Inflammatory macrophage treated with lipopolysaccharide for 1 hour (primary cell): ENCODE measurements around the gene ZBTB38.

Experiments used
- DNase-seq, 2 donors: peaks; one replicate each; pipeline ENCODE4 v3.0.0-alpha.2; 2020 to 2022

Gene ZBTB38

DNA sequence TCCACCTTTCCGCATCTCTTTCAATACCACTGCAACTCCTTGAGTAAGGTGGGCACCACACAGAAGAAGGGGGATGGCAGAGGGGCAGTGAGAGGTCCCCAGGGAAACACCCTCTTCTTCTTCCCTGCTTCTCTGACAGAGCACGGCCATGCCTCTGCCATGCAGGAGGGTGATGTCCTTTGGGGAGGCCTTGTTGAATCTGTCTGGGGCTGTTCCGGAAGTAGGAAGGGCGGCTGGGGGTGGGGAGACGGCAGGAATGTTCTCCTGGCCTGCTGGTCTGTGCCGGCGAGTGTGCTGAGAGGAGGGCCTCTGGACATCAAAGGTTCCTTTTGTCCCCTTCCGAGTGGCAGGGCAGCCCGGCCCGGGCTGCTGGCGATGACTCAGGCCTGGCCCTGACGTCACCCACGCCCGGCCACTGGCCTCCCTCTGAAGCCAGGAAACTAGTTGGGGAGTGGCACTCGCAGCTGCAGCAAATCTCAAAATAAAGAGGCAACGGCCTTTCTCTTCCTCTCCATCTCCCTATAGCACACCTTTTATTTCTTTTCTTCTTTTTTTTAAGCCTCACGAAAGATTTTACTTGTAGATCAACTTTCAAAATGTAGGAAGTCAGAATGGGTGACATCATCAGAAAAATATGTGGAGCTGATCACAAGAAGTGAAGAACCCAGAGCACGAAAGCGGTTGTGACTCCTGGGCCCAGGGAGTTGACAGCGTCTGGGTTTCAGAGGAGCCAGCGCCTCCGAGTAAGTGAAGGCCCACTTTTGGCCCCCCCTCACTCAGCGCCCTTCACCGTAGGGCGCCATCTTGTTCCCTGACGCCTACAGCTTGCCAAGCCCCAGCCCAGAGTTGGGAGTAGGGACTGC lies at the start of gene ZBTB38:
ZBTB38 (plus strand) TSS at position 443 of the 863 bp plus-strand sequence. CDS start 73,885 bp downstream, outside the sequence.
- peak; percentile 83 to 85 for DNase-seq

DNA sequence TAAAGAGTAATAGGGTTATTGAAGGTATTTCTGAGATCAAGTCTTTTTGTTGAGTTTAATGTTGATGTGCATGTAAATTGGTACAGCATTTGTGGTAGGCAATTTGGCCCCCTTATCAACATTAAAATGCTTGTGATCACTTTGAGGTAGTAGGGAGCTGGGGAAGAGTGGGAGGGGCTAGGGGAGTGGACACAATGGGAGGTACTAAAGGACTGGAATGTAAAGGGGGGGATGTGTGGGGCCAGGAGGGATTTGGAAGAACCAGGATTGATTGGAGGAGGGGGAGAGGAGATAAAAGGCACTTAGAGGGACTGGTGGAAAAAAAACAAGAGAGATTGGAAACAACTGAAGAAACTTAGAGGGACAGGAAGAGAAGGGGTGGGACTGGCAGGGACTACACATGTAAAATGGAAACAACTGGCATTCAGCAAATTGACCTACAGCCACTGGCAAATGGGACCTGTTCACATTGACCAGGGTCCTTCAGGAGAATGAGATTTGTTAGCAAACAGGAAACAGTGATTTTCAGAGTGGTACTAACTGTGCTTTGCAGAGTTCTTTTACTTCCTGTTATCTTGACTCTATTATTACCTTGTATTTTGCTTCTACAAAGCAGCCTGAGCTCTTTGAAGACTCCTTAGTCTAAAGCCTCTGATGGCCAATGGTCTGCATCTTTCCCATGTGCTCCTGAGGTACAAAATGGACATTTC lies 47.8 kb upstream of the ZBTB38 start:
- DNase-seq = no peak

DNA sequence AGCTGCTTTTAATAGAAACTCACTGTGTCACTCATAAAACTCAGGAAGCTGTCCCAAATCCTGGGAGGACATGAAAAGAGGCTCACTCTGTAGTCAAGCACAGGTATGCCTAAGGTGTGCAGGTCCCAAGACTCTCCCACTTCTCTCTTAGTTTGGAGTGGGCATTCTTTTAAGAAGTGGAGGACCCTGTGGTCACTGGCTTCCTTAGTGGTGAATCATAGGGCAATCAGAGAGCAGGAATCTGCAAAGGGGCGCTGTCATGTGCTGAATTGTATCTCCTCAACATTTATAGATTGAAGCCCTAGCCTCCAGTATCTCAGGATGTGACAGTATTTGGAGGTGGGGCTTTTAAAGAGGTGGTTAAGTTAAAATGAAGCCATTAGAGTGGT lies 47.2 kb upstream of the ZBTB38 start:
- DNase-seq = no peak

DNA sequence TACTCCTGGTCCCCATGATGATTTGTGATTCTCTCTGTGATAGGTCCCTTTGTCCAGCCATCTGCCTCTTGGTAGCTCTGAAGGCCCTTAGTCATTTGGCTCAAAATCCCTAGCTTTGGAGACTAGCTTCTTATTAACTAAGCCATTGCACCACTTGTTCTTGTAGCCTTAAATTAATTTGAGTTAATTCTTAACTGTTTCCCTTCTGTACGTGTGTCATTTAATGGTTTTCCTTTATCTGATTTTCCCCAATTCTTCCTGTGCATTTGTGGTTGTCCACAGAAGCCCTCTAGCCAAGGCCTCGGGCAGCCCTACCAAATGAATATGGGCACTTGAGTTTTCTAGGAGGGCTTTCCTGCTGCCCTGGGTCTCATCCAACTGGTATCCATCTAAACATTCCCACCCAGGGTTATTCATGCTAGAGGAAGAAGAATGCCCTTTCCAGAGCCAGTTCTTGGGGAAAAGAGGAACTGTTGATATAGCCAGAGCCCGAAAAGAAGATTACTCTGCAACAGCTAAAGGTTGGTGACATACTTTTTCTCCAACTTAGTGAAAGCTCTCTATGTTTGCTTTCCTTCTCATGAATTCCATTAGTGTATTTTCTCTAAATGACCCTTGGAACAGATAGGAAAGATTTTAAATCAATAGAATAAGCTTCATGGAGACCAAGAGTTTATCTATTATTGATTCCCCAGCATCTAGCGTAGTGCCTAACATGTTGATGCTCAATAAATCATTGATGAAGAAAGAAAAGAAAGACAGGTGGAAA lies 44.2 kb upstream of the ZBTB38 start:
- no peak for DNase-seq

GRCh38 chr3:141326123-141326522 lies 42.2 kb upstream of the ZBTB38 start:
- DNase-seq = no peak

DNA sequence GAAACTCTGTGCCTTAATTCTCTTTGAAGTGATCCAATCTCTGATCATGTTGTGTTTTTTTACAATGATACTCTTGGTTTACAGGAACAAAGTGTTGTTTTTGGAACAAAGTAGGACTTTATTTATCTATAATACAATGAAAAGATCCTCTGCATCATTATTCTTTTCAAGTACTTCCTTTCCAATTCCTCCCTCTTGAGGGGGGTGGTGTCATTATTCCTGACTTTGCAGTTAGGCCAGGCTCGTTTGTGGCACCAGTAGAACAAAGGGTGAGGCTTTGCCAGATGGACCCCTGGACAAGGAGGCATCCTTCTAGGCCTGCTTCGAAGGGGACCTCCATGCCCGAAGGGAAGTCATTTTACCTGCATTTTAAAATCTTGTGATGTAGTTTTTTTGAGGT lies 41.7 kb upstream of the ZBTB38 start:
- no peak for DNase-seq

GRCh38 chr3:141328286-141329166 lies 39.8 kb upstream of the ZBTB38 start:
- DNase-seq = no peak

DNA sequence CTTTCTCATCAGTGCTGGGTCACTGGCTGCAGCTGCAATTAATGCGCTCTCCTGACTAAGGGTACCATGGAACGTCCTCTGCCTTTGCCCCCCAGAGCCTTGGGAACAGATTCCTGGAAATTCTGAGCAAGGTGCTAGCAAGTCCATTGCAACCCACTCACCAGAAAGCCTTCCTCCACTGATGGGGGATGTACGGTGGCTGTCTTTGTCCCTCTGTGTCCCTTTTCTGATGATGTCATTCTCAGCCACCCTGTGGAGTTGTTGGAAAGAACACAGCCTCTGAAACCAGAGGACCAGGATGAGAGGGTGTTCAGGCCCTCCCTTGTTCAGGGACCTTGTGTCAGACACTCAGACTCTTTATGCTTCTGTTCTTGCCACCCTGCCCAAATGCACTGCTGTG lies 38.1 kb upstream of the ZBTB38 start:
- peak in 1 of 2 donors; percentile 47 for DNase-seq

DNA sequence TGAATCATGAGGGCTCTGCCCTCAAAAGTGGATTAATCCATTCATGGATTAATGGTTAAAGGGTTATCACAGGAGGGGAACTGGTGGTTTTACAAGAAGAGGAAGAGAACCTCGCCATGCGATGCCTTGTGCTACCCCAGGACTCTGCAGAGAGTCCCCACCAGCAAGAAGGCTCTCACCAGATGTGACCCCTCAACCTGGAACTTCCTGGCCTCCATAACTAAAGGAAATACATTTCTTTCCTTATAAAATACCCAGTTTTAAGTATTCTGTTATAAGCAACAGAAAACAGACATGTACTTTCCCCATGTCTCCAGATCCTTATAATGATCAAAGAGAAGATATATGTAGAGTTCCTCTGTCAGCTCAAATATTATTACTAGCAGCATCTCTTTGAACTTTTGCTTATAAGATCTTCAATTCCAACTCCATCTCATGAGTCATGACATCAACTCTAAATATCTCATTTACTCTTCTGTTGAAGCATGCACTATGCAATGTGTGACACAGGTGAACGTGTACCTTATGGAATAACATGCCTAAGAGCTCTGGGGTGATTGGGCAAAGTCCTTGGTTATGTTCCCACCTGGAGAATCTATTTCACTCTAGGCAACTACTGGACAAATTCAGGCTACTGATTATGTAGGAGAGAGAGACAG lies 37.5 kb upstream of the ZBTB38 start:
- DNase-seq = no peak

DNA sequence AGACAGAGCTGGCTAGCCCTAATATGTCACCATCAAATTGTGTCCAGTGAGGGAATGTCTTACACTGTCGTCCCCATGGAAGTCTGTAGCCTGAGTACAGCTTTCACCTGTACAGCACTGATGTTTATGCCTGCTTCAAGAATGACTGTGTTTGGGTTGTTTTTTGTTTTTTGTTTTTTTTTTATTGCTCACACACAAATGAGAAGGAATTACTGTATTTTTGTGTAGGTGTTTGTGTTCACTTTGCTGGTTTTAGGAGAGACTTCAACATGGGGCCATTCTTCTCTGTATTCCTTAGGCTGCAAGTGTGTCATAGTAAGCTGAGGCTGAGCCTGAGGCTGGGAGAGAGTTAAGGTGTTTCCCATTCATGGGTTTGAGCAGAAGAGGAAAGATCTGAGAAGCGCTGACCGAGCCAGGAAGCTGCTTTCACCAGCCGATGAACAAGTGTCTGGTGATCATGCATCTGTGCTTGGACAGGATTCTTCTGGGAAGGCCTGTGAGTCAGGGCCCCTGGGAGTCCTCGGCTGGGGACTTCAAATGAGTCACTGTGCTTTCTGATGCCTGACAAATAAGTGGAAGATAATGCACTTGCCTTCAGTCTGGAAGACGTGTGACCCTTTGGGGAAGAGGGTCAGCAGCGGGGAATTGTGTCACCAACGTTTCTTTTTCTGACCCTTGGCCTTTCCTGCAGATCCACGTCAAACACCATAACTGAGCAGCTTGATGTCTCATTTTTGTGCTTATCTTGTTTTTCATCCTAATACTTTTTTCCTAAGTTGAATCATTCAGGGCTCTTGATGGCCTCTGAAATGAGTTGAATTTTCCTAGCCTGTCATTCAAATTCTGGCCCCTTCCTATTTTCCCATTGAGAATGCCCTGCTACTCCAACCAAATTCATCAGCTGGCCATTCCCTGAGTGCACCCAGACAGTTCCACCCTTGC lies 36.7 kb upstream of the ZBTB38 start:
- peak; percentile 72 to 99 for DNase-seq

DNA sequence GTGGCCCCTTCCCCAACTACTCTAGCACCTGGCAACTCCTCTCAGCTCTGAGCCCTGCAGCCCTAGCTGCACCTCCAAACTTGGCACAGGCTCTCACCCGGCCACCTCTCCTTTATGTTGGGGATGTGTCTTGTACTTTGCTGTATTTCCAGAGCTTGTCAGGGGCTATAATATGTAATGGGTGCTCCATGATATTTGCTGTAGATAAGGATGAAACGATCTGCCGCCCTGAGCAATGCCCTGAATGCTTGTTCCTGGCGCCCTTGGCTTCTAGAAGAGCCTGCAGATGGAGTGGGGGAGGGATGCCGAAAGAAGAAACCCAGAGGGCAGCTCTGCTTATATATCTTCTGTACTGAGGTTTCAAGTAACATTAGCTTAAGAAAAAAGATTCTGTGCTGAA lies 35.9 kb upstream of the ZBTB38 start:
- DNase-seq = no peak

GRCh38 chr3:141333836-141334626 lies 34.3 kb upstream of the ZBTB38 start:
- DNase-seq = no peak

DNA sequence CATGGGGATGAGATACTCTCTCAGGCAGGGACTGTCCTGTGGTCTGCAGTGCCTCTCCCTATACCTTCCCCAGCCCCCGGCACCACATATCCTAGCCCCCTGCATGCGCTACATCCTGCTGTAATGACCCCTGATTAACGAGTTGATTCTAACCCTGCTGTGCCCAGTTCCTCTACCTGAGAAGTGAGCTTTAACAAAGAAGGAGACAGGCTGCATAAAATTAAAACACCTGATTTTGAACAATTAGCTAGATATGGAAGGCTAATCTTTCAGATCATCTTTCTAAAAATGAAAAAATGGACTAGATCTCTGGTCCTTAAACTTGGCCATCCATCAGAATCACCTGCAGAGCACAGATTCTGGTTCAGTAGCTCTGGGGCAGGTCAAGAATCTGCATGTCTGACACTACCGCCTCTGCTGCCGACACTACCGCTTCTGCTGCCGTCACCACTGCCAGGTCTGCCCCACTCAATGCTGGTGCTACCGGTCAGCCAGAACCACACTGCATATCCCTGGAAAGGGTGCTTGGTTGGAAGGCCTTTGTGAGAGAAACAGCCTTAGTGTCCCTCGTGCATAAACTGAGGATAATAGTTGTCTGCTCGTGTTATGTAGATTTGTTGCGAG lies 33.6 kb upstream of the ZBTB38 start:
- DNase-seq = no peak

DNA sequence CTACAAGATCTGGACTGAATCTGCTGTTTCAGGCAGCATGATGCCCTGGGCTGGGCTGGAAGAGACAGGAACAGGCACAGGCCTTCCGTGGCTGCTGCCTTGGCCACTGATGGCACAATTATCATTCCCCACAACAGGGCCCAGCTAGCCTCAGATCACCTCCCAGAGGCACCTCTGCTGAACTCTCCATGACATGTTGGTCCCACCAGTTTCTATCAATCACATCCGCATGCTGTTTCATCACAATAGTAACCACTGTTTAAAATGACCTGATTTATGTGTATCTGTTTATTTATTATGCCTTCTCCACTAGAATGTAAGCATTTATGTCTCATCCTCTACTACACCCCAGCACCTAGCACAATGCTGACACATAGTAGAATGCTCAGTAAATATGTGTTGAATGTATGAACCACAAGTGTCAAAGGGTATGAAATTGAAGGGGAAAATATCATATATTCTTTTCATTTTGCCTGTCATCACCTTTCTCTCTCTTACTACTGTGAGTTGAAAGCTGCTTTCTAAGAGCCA lies 32.7 kb upstream of the ZBTB38 start:
- no peak for DNase-seq

GRCh38 chr3:141336672-141337522 lies 31.4 kb upstream of the ZBTB38 start:
- peak; percentile 91 to 99 for DNase-seq

DNA sequence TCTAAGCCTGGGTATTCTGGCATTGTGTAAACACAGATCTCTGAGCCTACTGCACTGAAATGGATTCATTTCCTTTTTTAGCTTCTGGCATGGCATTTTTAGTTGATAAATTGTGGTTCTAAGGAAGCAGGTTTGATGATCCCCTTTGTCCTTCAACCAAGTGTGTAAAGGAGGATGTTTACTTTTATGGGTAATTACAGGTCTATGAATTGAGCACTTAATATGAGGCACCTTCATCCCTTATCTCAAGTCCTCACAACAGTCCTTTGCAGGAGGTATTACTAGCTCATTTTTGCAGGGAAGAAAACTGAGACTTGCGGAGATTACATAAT lies 30.8 kb upstream of the ZBTB38 start:
- DNase-seq = no peak

DNA sequence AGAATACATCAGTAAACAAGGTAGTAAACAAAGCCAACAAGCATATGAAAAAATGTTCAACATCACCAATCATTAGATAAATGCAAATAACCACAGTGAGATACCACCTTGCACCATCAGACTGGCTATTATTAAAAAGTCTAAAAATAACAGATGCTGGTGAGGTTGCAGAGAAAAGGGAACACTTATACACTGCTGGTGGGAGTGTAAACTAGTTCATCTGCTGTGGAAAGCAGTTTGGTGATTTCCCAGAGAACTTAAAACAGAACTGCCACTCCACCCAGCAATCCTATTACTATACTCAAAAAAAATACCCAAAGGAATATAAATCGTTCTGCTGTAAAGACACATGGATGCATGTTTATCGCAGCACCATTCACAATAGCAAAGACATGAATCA lies 30.3 kb upstream of the ZBTB38 start:
- DNase-seq = peak; percentile 48 to 86

- no peak for DNase-seq
Measured at GRCh38 chr3:141338881-141339280, 29.4 kb upstream of the ZBTB38 start.
